ENCODE data around the gene MAST3. TPM values are rescaled to one million over a fixed set of nuclear protein-coding genes. Genes with fewer than 3 reads are reported as not detected.

MAST3 gene
- total and polyA plus RNA-seq, 2 of the 8 experiments (the other 6 are each of a cell fraction or from before 2014, with no cell fraction given): 3.4 to 9.0 TPM

DNA sequence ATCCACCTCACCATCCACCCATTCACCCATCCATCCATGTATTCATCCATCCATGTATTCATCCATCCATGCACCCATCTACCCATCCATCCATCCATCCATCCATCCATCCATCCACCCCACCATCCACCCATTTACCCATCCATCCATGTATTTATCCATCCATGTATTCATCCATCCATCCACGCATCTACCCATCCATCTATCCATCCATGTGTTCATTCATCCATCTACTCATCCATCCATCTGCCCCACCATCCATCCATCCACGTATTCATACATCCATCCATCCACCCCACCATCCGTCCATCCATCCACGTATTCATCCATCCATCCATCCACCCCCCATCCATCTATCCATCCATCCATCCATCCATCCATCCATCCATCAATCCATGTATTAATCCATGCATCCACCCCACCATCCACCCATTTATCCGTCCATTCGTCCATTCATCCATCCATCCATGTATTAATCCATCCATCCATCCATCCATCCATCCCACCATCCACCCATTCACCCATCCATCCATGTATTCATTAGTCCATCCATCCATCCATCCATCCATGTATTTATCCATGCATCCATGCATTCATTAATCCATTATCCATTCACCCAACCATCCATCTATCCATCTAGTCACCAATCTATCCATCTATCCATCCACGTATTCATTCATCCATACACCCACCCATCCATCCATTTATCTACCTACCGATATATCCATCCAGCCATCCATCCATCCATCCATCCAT, 13.5 kb upstream of the MAST3 start (continued):
- TF ChIP-seq EGR1 (IDR thresholded peaks at IDR 0.05; ENCODE audit: borderline replicate concordance, low read depth, low read length) (no peak), RBBP5 (IDR thresholded peaks at IDR 0.05; ENCODE audit: borderline replicate concordance, low read depth, low read length) (no peak)

Data from H1 (cell line).